GM12892 (cell line): ENCODE measurements around the gene PDCD5.

ENCODE experiments used
- DNase-seq: peaks from one replicate; pipeline ENCODE4 v3.0.0; 2011; ENCODE audit not compliant: insufficient read length
- FAIRE-seq: peaks from 2 replicates; lab custom pipeline; 2011; peaks lifted over from hg19 to GRCh38; lab: Jason Lieb, UNC
- POLR2A ChIP-seq: IDR thresholded peaks from 2 replicates; pipeline ENCODE4 v1.6.1; 2011; ENCODE audit warnings: low read depth, low read length, control low read depth
- POLR2AphosphoS5 ChIP-seq: IDR thresholded peaks from 2 replicates; pipeline ENCODE4 v1.6.1; 2011; ENCODE audit warnings: low read depth, low read length, control low read depth
- TAF1 ChIP-seq: IDR thresholded peaks from 2 replicates; pipeline ENCODE4 v1.6.1; 2011; ENCODE audit warnings: low read depth, mild to moderate bottlenecking, control low read depth, low read length, borderline replicate concordance

PDCD5 gene

GRCh38 chr19:32595491-32595890 lies 14.5 kb downstream of the PDCD5 start:
- TF ChIP-seq TAF1 (no peak), POLR2A (no peak), POLR2AphosphoS5 (no peak)

GRCh38 chr19:32598022-32598421 lies 17.0 kb downstream of the PDCD5 start:
- no peak for FAIRE-seq
- TF ChIP-seq POLR2AphosphoS5 (no peak), TAF1 (no peak), POLR2A (no peak)
- no peak for DNase-seq

More at GRCh38 chr19:32595491-32595890, 14.5 kb downstream of the PDCD5 start:
- no peak for FAIRE-seq
- no peak for DNase-seq

- TF ChIP-seq TAF1 (no peak), POLR2A (no peak), POLR2AphosphoS5 (no peak)
- DNase-seq, result no peak
- FAIRE-seq, result no peak
Observed at GRCh38 chr19:32599258-32599657, 18.3 kb downstream of the PDCD5 start.

DNA sequence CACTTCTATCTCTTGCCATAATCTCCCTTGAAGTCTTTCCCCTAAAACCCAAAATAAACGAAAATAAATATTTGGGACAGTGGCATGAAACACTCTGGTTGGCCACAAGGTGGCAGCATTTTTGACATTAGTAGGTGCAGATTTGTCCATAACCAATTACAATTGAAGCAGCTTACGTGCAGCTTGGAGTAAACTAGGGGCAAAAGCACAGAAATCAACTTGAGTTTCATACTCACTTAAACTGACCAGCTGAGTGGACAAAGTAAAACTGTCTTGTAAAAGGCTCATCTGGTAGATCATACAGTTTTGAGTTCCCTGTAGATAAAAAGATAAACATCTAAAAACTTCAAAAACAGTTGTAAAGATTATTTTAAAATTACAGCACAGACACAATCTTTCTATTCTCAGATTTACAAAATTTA lies 18.8 kb downstream of the PDCD5 start:
- FAIRE-seq (peak; percentile 56), DNase-seq (no peak)

GRCh38 chr19:32603961-32604360 lies 23.0 kb downstream of the PDCD5 start:
- DNase-seq, result no peak
- TF ChIP-seq POLR2A (no peak), POLR2AphosphoS5 (no peak), TAF1 (no peak)
- no peak for FAIRE-seq

More for the DNA sequence above, 18.8 kb downstream of the PDCD5 start:
- no peak for TF ChIP-seq POLR2AphosphoS5
- TF ChIP-seq TAF1, result no peak
- no peak for TF ChIP-seq POLR2A

DNA sequence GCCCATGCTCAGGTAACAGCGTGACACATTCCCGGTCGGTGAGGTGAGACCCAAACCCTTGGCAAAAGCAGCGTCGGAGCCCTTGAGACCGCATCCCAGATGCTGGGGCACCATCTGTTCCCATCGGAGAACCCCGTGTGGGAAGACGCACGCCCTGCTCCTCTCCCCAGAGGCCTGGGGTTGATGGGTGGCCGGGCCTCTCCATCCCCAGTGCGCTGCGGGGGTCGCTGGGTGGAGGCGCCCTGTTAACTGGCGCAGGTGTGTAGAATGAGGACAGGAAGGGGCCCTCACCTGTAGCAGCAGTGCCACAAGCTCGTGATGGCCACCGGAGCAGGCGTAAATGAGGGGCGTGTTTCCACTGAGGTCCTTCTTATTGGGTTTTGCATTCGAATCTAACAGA lies 24.6 kb downstream of the PDCD5 start:
- DNase-seq, result no peak
- FAIRE-seq, result no peak

DNA sequence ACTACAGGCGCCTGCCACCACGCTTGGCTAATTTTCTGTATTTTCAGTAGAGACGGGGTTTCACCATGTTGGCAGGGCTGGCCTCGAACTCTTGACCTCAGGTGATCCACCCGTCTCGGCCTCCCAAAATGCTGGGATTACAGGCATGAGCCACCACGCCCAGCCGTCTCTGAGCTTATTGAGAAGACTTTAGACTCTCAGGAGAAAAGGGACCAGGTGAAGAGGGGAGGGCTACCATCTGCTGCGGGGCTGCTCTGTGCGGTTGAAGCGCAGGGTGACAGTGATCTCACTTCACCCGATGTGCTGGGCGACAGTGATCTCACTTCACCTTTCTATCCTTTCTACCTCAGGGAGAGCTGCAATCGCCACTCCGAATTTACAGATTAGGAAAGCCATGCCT lies 25.3 kb downstream of the PDCD5 start:
- no peak for FAIRE-seq
- TF ChIP-seq POLR2AphosphoS5 (no peak), TAF1 (no peak), POLR2A (no peak)
- DNase-seq, result no peak

More for the DNA sequence above, 24.6 kb downstream of the PDCD5 start:
- TF ChIP-seq TAF1 (no peak), POLR2AphosphoS5 (no peak), POLR2A (no peak)

GRCh38 chr19:32607479-32607878 lies 26.5 kb downstream of the PDCD5 start:
- FAIRE-seq (no peak), DNase-seq (no peak)
- TF ChIP-seq POLR2AphosphoS5 (no peak), POLR2A (no peak)

- DNase-seq, result no peak
- FAIRE-seq, result no peak
- TF ChIP-seq POLR2A, result no peak
- no peak for TF ChIP-seq POLR2AphosphoS5
- TF ChIP-seq TAF1, result no peak
Observed at GRCh38 chr19:32611161-32611560, 30.2 kb downstream of the PDCD5 start.

DNA sequence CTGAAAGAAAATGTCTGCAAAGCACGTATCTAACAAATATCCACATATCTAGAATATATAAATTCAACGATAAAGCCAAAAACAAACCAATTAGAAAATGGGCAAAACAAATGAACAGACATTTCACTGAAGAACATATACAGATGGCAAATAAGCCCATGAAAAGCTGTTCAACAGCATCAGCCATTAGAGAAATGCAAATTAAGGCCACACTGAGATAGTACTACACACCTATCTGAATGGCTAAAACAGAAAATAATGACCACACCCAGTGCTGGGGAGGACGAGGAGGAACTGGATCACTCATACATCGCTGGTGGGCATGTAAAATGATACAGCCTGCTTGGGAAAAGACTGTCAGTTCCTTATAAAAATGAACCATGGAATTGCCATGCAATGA lies 32.0 kb downstream of the PDCD5 start:
- no peak for DNase-seq
- TF ChIP-seq POLR2AphosphoS5, result no peak
- no peak for TF ChIP-seq POLR2A
- TF ChIP-seq TAF1, result no peak
- no peak for FAIRE-seq

- no peak for DNase-seq
- no peak for TF ChIP-seq TAF1
- TF ChIP-seq POLR2A, result no peak
- no peak for TF ChIP-seq POLR2AphosphoS5
- no peak for FAIRE-seq
Observed at GRCh38 chr19:32614916-32615315, 33.9 kb downstream of the PDCD5 start.

DNA sequence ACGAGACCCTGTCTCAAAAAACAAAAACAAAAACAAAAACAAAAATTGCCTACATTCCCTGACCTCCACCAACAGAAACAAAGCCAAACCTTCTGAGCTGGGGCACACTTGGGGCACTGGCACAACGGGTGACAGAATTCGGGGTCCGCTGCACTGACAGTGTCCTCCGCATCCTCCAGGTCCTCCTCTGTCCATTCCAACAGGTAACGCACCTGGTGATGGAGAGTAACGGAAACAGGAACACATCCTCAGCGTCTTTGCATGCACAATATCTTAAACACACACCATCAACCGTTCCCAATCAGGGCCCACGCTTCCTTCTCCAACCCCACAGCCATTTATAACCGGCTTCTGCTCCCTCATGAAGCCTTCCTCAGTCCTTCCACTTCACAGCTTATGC lies 34.6 kb downstream of the PDCD5 start:
- DNase-seq (no peak), FAIRE-seq (no peak)
- TF ChIP-seq POLR2A (no peak), TAF1 (no peak), POLR2AphosphoS5 (no peak)

GRCh38 chr19:32619051-32619685 lies 38.2 kb downstream of the PDCD5 start:
- FAIRE-seq, result no peak
- TF ChIP-seq TAF1 (no peak), POLR2A (no peak), POLR2AphosphoS5 (no peak)
- no peak for DNase-seq
